ENCODE measurements around the gene FOCAD.

- no peak for TF ChIP-seq CTCF (conservative IDR thresholded peaks at IDR 0.05; ENCODE audit: low read length)
- no peak for TF ChIP-seq EZH2phosphoT487 (IDR thresholded peaks at IDR 0.05; ENCODE audit: borderline replicate concordance, low read depth, low read length)
Measured at GRCh38 chr9:20945269-20945668, 261.2 kb downstream of the FOCAD start.
